HCT116 (cell line): Measurements from ENCODE around the gene PTX4. TPM values are rescaled to one million over a fixed set of nuclear protein-coding genes. Genes with fewer than 3 reads are reported as not detected.

Experiments
- ATAC-seq: fragments of 200-7000 bp; cut with Tn5 transposase; 2 replicates; pipeline ENCODE4 v1.9.1; 2020; ENCODE audit warnings: mild to moderate bottlenecking, moderate library complexity
- BruUV-seq: library from RNA; stranded (reverse); fragments of 400-500 nt; replicated peaks from 2 replicates; lab custom pipeline; 2021; lab: Mats Ljungman, UMichigan
- CTCF ChIA-PET: fragments of 300-600 bp; sonication (Branson Sonifier 250); formaldehyde crosslinking; loops from one replicate; lab custom pipeline; 2021; ENCODE audit warnings: antibody characterized with exemption; lab: Charles Lee
- POLR2A ChIA-PET: fragments of 300-600, 350-600 bp; sonication (Branson Sonifier 250); formaldehyde crosslinking; loops from one replicate; lab custom pipeline; 2021; ENCODE audit warnings: antibody characterized with exemption; lab: Charles Lee
- RAD21 ChIA-PET, 2 experiments: fragments of 300-600 bp; sonication (Branson Sonifier 250); formaldehyde crosslinking; loops; one replicate each; lab custom pipeline; 2023; ENCODE audit warnings: low total read pairs in 2 of 2; ENCODE audit not compliant: uncharacterized antibody in 2 of 2, unreplicated experiment in 2 of 2, low non-redundant PET in 1 of 2; lab: Charles Lee
- DNase-seq: peaks from one replicate; pipeline ENCODE4 v3.0.0-alpha.2; 2010; ENCODE audit warnings: low read depth, low spot score
- H2AFZ ChIP-seq: fragments of 200-600 bp; shearing (Covaris generic), sonication (generic); 2 replicates; pipeline ENCODE4 v1.6.1; 2017; ENCODE audit warnings: low read depth, mixed run types, mixed read lengths, antibody characterized with exemption, low read length; ENCODE audit not compliant: poor library complexity, severe bottlenecking
- H3K27ac ChIP-seq: 2 replicates; pipeline ENCODE4 v1.5.1; 2012; ENCODE audit warnings: low read depth, low read length
- H3K27me3 ChIP-seq: fragments of 200-600 bp; sonication (generic); 2 replicates; pipeline ENCODE4 v1.6.1; 2016; ENCODE audit warnings: mixed run types, low read length, mixed read lengths; ENCODE audit not compliant: insufficient read depth
- H3K36me3 ChIP-seq, 2 experiments: fragments of 200-500 bp in 1 of 2; fragments of 200-600 bp in 1 of 2; sonication (Bioruptor generic) in 1 of 2; sonication (generic) in 1 of 2; 2 replicates each; pipeline versions ENCODE4 v1.5.1 to v1.6.1; 2014 to 2016; ENCODE audit warnings: low read length in 2 of 2, inconsistent platforms in 1 of 2, mixed read lengths in 1 of 2, mixed run types in 1 of 2; ENCODE audit not compliant: insufficient read depth in 2 of 2, control insufficient read depth in 1 of 2
- H3K4me1 ChIP-seq, 2 experiments: fragments of 200-600 bp in 1 of 2; sonication (generic) in 1 of 2; 2 replicates each; pipeline versions ENCODE4 v1.5.1 to v1.6.1; 2012 to 2017; ENCODE audit warnings: low read length in 2 of 2, inconsistent platforms in 1 of 2, mild to moderate bottlenecking in 1 of 2, mixed read lengths in 1 of 2, mixed run types in 1 of 2, moderate library complexity in 1 of 2; ENCODE audit not compliant: insufficient read depth in 2 of 2, control insufficient read depth in 1 of 2
- H3K4me2 ChIP-seq: fragments of 200-600 bp; sonication (generic); 2 replicates; pipeline ENCODE4 v1.6.1; 2017; ENCODE audit warnings: mixed run types, low read length, mixed read lengths
- H3K4me3 ChIP-seq, 2 experiments: fragments of 200-600 bp in 1 of 2; sonication (generic) in 1 of 2; replicated peaks in 1 of 2; 2 replicates each; pipeline ENCODE4 v1.5.1; 2011 to 2016; ENCODE audit warnings: low read length in 2 of 2, control low read depth in 1 of 2, low read depth in 1 of 2, mild to moderate bottlenecking in 1 of 2, mixed read lengths in 1 of 2, mixed run types in 1 of 2
- H3K79me2 ChIP-seq: fragments of 200-600 bp; sonication (generic); 2 replicates; pipeline ENCODE4 v1.6.1; 2017; ENCODE audit warnings: mild to moderate bottlenecking, mixed run types, low read length, moderate library complexity, mixed read lengths; ENCODE audit not compliant: insufficient read depth
- H3K9ac ChIP-seq: fragments of 200-600 bp; sonication (generic); 2 replicates; pipeline ENCODE4 v1.6.1; 2016; ENCODE audit warnings: low read length, mixed read lengths
- H3K9me2 ChIP-seq: fragments of 200-600 bp; sonication (generic), shearing (Covaris generic); 2 replicates; pipeline ENCODE4 v1.6.1; 2017; ENCODE audit warnings: mixed run types, mild to moderate bottlenecking, moderate library complexity; ENCODE audit not compliant: insufficient read depth
- H3K9me3 ChIP-seq, 2 experiments: fragments of 200-500 bp in 1 of 2; fragments of 200-600 bp in 1 of 2; sonication (Bioruptor generic) in 1 of 2; sonication (generic) in 1 of 2; 2 replicates each; pipeline ENCODE4 v1.6.1; 2014 to 2017; ENCODE audit warnings: low read length in 2 of 2, mixed read lengths in 2 of 2, inconsistent platforms in 1 of 2, low read depth in 1 of 2, mild to moderate bottlenecking in 1 of 2, mixed run types in 1 of 2, moderate library complexity in 1 of 2; ENCODE audit not compliant: control insufficient read depth in 1 of 2, insufficient read depth in 1 of 2
- H4K20me1 ChIP-seq: fragments of 200-600 bp; sonication (generic), shearing (Covaris generic); 2 replicates; pipeline ENCODE4 v1.6.1; 2017; ENCODE audit warnings: mixed run types, mild to moderate bottlenecking, moderate library complexity; ENCODE audit not compliant: insufficient read depth
- ATF3 ChIP-seq: IDR thresholded peaks from 2 replicates; pipeline ENCODE4 v1.6.1; 2012
- CBX3 ChIP-seq: IDR thresholded peaks from 2 replicates; pipeline ENCODE4 v1.6.1; 2012; ENCODE audit warnings: low read depth
- EZH2phosphoT487 ChIP-seq: fragments of 200-600 bp; IDR thresholded peaks from 2 replicates; pipeline ENCODE4 v1.6.1; 2018; ENCODE audit warnings: antibody characterized with exemption, borderline replicate concordance
- FOSL1 ChIP-seq: IDR thresholded peaks from 2 replicates; pipeline ENCODE4 v1.6.1; 2012; ENCODE audit warnings: low read depth
- JUND ChIP-seq: IDR thresholded peaks from 2 replicates; pipeline ENCODE4 v1.6.1; 2012
- MAX ChIP-seq: IDR thresholded peaks from 2 replicates; pipeline ENCODE4 v1.6.1; 2012
- POLR2AphosphoS5 ChIP-seq: IDR thresholded peaks from 2 replicates; pipeline ENCODE4 v1.6.1; 2011; ENCODE audit warnings: mild to moderate bottlenecking, low read depth, low read length, moderate library complexity
- REST ChIP-seq: IDR thresholded peaks from 2 replicates; pipeline ENCODE4 v1.6.1; 2012; ENCODE audit warnings: low read depth
- SIN3A ChIP-seq: IDR thresholded peaks from 2 replicates; pipeline ENCODE4 v1.6.1; 2012; ENCODE audit warnings: low read depth
- TCF7L2 ChIP-seq: IDR thresholded peaks from 2 replicates; pipeline ENCODE4 v1.7.0; 2011; ENCODE audit warnings: borderline replicate concordance, inconsistent platforms; ENCODE audit not compliant: insufficient read depth, insufficient read length; ENCODE audit errors: extremely low read depth
- YY1 ChIP-seq: IDR thresholded peaks from 2 replicates; pipeline ENCODE4 v1.6.1; 2011; ENCODE audit warnings: low read length, low read depth, moderate library complexity, mild to moderate bottlenecking; ENCODE audit not compliant: insufficient replicate concordance; ENCODE audit errors: extremely low read depth
- ZBTB33 ChIP-seq: IDR thresholded peaks from 2 replicates; pipeline ENCODE4 v1.6.1; 2011; ENCODE audit warnings: mild to moderate bottlenecking, low read length, moderate library complexity; ENCODE audit not compliant: insufficient replicate concordance; ENCODE audit errors: extremely low read depth
- ZFX ChIP-seq: fragments of 450-650 bp; IDR thresholded peaks from 2 replicates; pipeline ENCODE4 v1.6.1; 2017
- ZNF274 ChIP-seq: fragments of 200-500 bp; sonication (Bioruptor generic); IDR thresholded peaks from 2 replicates; pipeline ENCODE4 v1.6.1; 2014; ENCODE audit warnings: mild to moderate bottlenecking, low read depth, low read length, inconsistent platforms
- intact Hi-C: fragments of 100-400 bp; cut with micrococcal nuclease; formaldehyde crosslinking; loops from 2 replicates; pipeline ENCODE4 v1.10.0; 2022
- total RNA-seq: library from RNA; stranded (reverse); gene quantifications from one replicate; pipeline ENCODE4 v1.2.1, GENCODE V29; 2021; ENCODE audit not compliant: unreplicated experiment

Gene PTX4
- total RNA-seq, 1 experiment from 2014 or later = not detected

DNA sequence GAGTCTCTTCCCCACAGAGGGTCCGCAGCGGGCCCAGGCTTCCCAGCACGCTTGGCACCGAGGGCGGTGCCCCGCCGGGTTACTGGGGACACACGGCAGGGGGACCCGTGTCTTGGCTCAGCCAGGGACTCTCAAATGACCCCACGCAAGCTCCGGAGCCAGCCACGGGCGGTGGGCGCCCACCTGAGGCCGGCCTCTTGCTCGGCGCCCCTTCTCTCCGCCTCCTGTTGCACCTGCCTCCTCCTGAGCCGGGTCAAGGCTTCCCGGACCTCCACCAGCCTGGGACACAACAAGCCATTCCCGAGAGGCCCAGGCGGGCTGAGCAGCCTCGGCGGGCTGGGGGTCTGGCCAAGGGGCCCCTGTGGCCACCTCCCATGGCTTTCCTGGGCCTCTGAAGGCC lies 46.0 kb downstream of the PTX4 start:
- Histone ChIP-seq H3K4me2 (no peak overlapping the region), H3K9ac (no peak overlapping the region), H3K79me2 (no peaks in the 10 kb centered on the region), H3K9me3 (no peaks in the 10 kb centered on the region), H3K36me3 (no peaks in the 10 kb centered on the region), H4K20me1 (no peaks in the 10 kb centered on the region), H3K4me1 (no peaks in the 10 kb centered on the region), H3K4me3 (no peak overlapping the region), H3K27ac (no peak overlapping the region), H3K9me2 (no peaks in the 10 kb centered on the region), H2AFZ (no peak overlapping the region), H3K27me3 (no peaks in the 10 kb centered on the region)
- no peak for DNase-seq
- RAD21 ChIA-PET = no interaction called here
- CTCF ChIA-PET = no interaction called here
- intact Hi-C loops = no loop called here
- no peak for ATAC-seq
- TF ChIP-seq FOSL1 (no peak), SIN3A (no peak), REST (no peak), EZH2phosphoT487 (no peak), ATF3 (no peak), MAX (no peak)
- BruUV-seq = no TSS peak
- POLR2A ChIA-PET = no interaction called here

- ATAC-seq (no peak), DNase-seq (no peak)
- POLR2A ChIA-PET = no interaction called here
- Histone ChIP-seq H3K79me2 (no peaks in the 10 kb centered on the region), H3K4me3 (no peak overlapping the region), H3K27me3 (no peaks in the 10 kb centered on the region), H3K9ac (no peak overlapping the region), H3K4me1 (no peaks in the 10 kb centered on the region), H2AFZ (no peak overlapping the region), H3K9me2 (no peaks in the 10 kb centered on the region), H3K36me3 (no peaks in the 10 kb centered on the region), H4K20me1 (no peaks in the 10 kb centered on the region), H3K9me3 (no peaks in the 10 kb centered on the region), H3K4me2 (no peak overlapping the region), H3K27ac (no peak overlapping the region)
- RAD21 ChIA-PET = no interaction called here
- no TSS peak for BruUV-seq
- CTCF ChIA-PET = no interaction called here
- intact Hi-C loops = no loop called here
- TF ChIP-seq ZNF274 = no peak
- TF ChIP-seq FOSL1 = no peak
- TF ChIP-seq ZFX = no peak
- TF ChIP-seq CBX3 = no peak
- no peak for TF ChIP-seq JUND
- TF ChIP-seq ZBTB33 = no peak
- TF ChIP-seq POLR2AphosphoS5 = no peak
- no peak for TF ChIP-seq MAX
- TF ChIP-seq TCF7L2 = no peak
- no peak for TF ChIP-seq YY1
- no peak for TF ChIP-seq ATF3
These were observed 47.3 kb downstream of the PTX4 start for GRCh38 chr16:1441391-1441829.
